Large intestine (tissue), 3 donors: ENCODE data around the gene CCDC146. TPM values are rescaled to one million over a fixed set of nuclear protein-coding genes. Genes with fewer than 3 reads are reported as not detected.

Source experiments
- DNase-seq, 2 donors: peaks; one replicate each; pipeline versions ENCODE4 v3.0.0 to v3.0.0-alpha.2; 2013
- H3K27ac ChIP-seq: one replicate; pipeline ENCODE4 v1.5.1; 2013; ENCODE audit warnings: low read length
- H3K27me3 ChIP-seq: 2 replicates; pipeline ENCODE4 v1.6.1; 2013; ENCODE audit warnings: low read length; ENCODE audit not compliant: control insufficient read depth, insufficient read depth
- H3K36me3 ChIP-seq: 2 replicates; pipeline ENCODE4 v1.6.1; 2013; ENCODE audit warnings: low read length; ENCODE audit not compliant: control insufficient read depth, insufficient read depth
- H3K4me1 ChIP-seq: one replicate; pipeline ENCODE4 v1.6.1; 2013; ENCODE audit warnings: low read length; ENCODE audit not compliant: control insufficient read depth, insufficient read depth
- H3K4me3 ChIP-seq: one replicate; pipeline ENCODE4 v1.5.1; 2013; ENCODE audit warnings: low read length
- H3K9me3 ChIP-seq: one replicate; pipeline ENCODE4 v1.6.1; 2013; ENCODE audit warnings: mild to moderate bottlenecking, low read depth, low read length, moderate library complexity; ENCODE audit not compliant: control insufficient read depth
- WGBS: methylation state at CpG from one replicate; pipeline ENCODE4 v1.1.5; 2013; ENCODE audit warnings: low lambda C conversion rate; ENCODE audit not compliant: insufficient coverage; 5-methylcytosine and 5-hydroxymethylcytosine counted together
- polyA plus RNA-seq: library from polyadenylated mRNA; unstranded; fragments of 120-200 nt; gene quantifications from one replicate; pipeline ENCODE4 v1.2.1, GENCODE V29; 2013

The CCDC146 gene
- polyA plus RNA-seq, 1 donor = 13.4 TPM

- Histone ChIP-seq H3K9me3 (no peaks in the 10 kb centered on the region), H3K4me1 (peaks cover 6% of the 10 kb centered on the region), H3K27ac (no peak overlapping the region), H3K36me3 (no peaks in the 10 kb centered on the region), H3K27me3 (no peaks in the 10 kb centered on the region), H3K4me3 (no peak overlapping the region)
- no peak for DNase-seq
- no CpG with 5 or more reads among the region's 2 CpGs for WGBS
These were observed 215.1 kb downstream of the CCDC146 start for GRCh38 chr7:77337456-77337990.

- Histone ChIP-seq H3K4me1 (peaks cover 6% of the 10 kb centered on the region), H3K27me3 (no peaks in the 10 kb centered on the region), H3K9me3 (no peaks in the 10 kb centered on the region), H3K27ac (no peak overlapping the region), H3K4me3 (no peak overlapping the region), H3K36me3 (no peaks in the 10 kb centered on the region)
- DNase-seq = no peak
- WGBS = 83% methylated on average over 1 of the region's 4 CpGs
These were observed 215.8 kb downstream of the CCDC146 start for GRCh38 chr7:77338260-77338659.

- Histone ChIP-seq H3K27ac (no peak overlapping the region), H3K27me3 (no peaks in the 10 kb centered on the region), H3K4me1 (peaks cover 6% of the 10 kb centered on the region), H3K9me3 (no peaks in the 10 kb centered on the region), H3K36me3 (no peaks in the 10 kb centered on the region), H3K4me3 (no peak overlapping the region)
- WGBS = no CpG with 5 or more reads among the region's 5 CpGs
- DNase-seq = peak; percentile 22 to 26
These were observed 216.6 kb downstream of the CCDC146 start for GRCh38 chr7:77338883-77339629.

- Histone ChIP-seq H3K27me3 (no peaks in the 10 kb centered on the region), H3K36me3 (no peaks in the 10 kb centered on the region), H3K27ac (no peak overlapping the region), H3K9me3 (no peaks in the 10 kb centered on the region), H3K4me1 (peaks cover 6% of the 10 kb centered on the region), H3K4me3 (no peak overlapping the region)
- no peak for DNase-seq
- WGBS = 80% methylated on average over 1 of the region's 5 CpGs
These were observed 217.3 kb downstream of the CCDC146 start for GRCh38 chr7:77339726-77340125.

Other genes starting within 250 kb of the CCDC146 start
- gene SPDYE17, start 90.3 kb upstream of the CCDC146 start, polyA plus RNA-seq = not detected
- 1.2 TPM for gene SPDYE18, start 60.1 kb upstream of the CCDC146 start, polyA plus RNA-seq
- gene FGL2, start 77.2 kb downstream of the CCDC146 start, polyA plus RNA-seq = 50.6 TPM